ENCODE results near the gene LINGO3. TPM values are rescaled to one million over a fixed set of nuclear protein-coding genes. Genes with fewer than 3 reads are reported as not detected.

The LINGO3 gene
- total and polyA plus RNA-seq, 2 experiments from 2014 or later: 0.23 to 2.1 TPM

DNA sequence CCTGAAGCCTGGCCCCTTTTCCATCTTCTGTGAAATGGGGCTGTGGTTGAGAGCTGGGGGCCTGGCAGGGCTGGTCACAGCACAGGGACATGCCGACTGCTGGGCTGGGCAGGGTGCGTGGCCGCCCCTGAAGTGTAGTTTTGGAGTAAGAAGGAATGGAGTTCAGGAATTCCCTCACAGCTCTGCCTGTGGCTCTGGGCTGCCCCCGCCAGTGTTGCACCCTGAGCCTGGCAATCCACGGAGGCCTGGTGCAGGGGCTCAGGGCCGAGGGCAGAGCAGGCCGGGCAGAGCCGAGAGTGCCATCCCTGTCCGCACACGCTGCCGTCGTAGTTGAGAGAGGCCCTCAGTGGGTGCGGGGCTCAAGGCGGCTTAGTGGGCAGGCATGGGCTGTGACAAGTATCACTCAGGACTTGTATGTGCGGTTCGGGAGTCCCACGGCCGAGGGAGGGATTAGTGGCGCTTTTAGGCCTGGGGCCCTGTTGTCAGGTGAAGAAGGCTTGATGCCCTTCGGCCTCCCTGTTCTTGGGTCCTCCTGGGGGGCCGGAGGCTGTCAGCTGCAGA is 30.2 kb upstream of the LINGO3 start:
- no peak for TF ChIP-seq CTCF (IDR thresholded peaks at IDR 0.05; ENCODE audit: low read depth, low read length)
- no peak for DNase-seq (ENCODE audit: low read depth in 1 of 2, low spot score in 1 of 2)
- no peak overlapping the region for H3K27ac ChIP-seq

GRCh38 chr19:2337329-2337707 is 29.4 kb upstream of the LINGO3 start:
- peak; percentile 22 for TF ChIP-seq CTCF (IDR thresholded peaks at IDR 0.05; ENCODE audit: low read depth, low read length)

More for the DNA sequence above, 30.2 kb upstream of the LINGO3 start:
- no peak overlapping the region for H3K4me3 ChIP-seq
- no peaks in the 10 kb centered on the region for H3K9me3 ChIP-seq (ENCODE audit: low read depth)
- no peaks in the 10 kb centered on the region for H3K4me1 ChIP-seq (ENCODE audit: low read depth)
- H3K36me3 ChIP-seq: peaks cover 11% of the 10 kb centered on the region
- H3K27me3 ChIP-seq: no peaks in the 10 kb centered on the region

GRCh38 chr19:2336528-2337328 is 28.8 kb upstream of the LINGO3 start:
- Histone ChIP-seq H3K27me3 (no peaks in the 10 kb centered on the region), H3K36me3 (peaks cover 6% of the 10 kb centered on the region), H3K4me1 (ENCODE audit: low read depth) (no peaks in the 10 kb centered on the region), H3K9me3 (ENCODE audit: low read depth) (no peaks in the 10 kb centered on the region), H3K27ac (peak overlapping the region; percentile 66), H3K4me3 (no peak overlapping the region)
- TF ChIP-seq CTCF (IDR thresholded peaks at IDR 0.05; ENCODE audit: low read depth, low read length): no peak
- no peak for DNase-seq (ENCODE audit: low read depth in 1 of 2, low spot score in 1 of 2)

More at GRCh38 chr19:2337329-2337707, 29.4 kb upstream of the LINGO3 start:
- Histone ChIP-seq H3K27me3 (no peaks in the 10 kb centered on the region), H3K36me3 (peaks cover 9% of the 10 kb centered on the region), H3K27ac (peak overlapping the region; percentile 66), H3K4me1 (ENCODE audit: low read depth) (no peaks in the 10 kb centered on the region), H3K9me3 (ENCODE audit: low read depth) (no peaks in the 10 kb centered on the region), H3K4me3 (no peak overlapping the region)
- peak; percentile 45 to 66 for DNase-seq (ENCODE audit: low read depth in 1 of 2, low spot score in 1 of 2)

DNA sequence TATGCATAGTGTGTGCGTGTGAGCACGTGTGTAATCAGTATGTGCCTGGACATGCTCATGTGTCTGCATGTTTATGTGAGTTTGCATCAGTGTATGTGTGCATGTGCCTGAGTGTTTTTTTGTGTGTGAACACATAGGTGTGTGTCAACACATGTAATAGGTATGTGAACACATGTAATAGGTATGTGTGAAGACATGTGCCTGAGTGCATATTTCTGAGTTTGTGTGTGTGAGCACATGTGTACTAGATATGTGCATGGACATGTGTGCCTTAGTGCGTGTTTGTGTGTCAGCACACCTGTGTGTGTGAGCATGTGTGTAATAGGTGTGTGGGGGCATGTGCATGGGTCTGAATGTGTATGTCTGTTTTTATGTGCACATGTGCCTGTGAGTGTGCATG is 27.9 kb upstream of the LINGO3 start:
- H3K4me1 ChIP-seq (ENCODE audit: low read depth): no peaks in the 10 kb centered on the region
- H3K9me3 ChIP-seq (ENCODE audit: low read depth): no peaks in the 10 kb centered on the region
- no peaks in the 10 kb centered on the region for H3K27me3 ChIP-seq
- H3K4me3 ChIP-seq: no peak overlapping the region
- no peak for DNase-seq (ENCODE audit: low read depth in 1 of 2, low spot score in 1 of 2)
- H3K27ac ChIP-seq: no peak overlapping the region
- peaks cover 3% of the 10 kb centered on the region for H3K36me3 ChIP-seq
- TF ChIP-seq CTCF (IDR thresholded peaks at IDR 0.05; ENCODE audit: low read depth, low read length): no peak

DNA sequence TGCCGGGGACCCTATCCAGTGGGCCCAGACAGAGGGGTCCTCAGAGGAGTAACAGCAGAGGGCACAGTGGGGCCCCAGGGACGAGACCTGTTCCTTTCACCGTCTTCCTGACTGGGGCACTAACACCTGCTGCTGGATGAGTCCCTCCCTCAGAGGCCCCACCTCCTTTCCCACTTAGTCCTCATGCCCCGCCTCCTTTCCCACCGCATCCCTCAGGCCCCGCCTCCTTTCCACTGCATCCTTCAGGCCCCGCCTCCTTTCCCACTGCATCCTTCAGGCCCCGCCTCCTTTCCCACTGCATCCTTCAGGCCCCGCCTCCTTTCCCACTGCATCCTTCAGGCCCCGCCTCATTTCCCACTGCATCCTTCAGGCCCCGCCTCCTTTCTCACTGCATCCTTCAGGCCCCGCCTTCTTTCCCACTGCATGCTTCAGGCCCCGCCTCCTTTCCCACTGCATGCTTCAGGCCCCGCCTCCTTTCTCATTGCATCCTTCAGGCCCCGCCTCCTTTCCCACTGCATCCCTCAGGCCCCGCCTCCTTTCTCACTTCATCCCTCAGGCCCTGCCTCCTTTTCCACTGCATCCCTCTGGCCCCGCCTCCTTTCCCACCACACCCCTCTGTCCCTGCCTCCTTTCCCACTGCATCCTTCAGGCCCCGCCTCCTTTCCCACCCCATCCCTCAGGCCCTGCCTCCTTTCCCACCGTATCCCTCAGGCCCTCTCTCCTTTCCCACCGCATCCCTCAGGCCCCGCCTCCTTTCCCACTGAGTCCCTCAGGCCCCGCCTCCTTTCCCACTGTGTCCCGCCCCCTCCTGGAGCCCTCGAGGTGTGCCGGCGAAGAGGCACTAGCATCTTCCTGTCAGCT is 27.3 kb upstream of the LINGO3 start:
- Histone ChIP-seq H3K4me1 (ENCODE audit: low read depth) (no peaks in the 10 kb centered on the region), H3K36me3 (peaks cover 3% of the 10 kb centered on the region), H3K27me3 (no peaks in the 10 kb centered on the region), H3K9me3 (ENCODE audit: low read depth) (no peaks in the 10 kb centered on the region), H3K4me3 (no peak overlapping the region), H3K27ac (no peak overlapping the region)
- no peak for TF ChIP-seq CTCF (IDR thresholded peaks at IDR 0.05; ENCODE audit: low read depth, low read length)
- DNase-seq (ENCODE audit: low read depth in 1 of 2, low spot score in 1 of 2): no peak
